Keratinocyte (primary cell): ENCODE results near the gene UPF3B. TPM values are rescaled to one million over a fixed set of nuclear protein-coding genes. Genes with fewer than 3 reads are reported as not detected.
"Not testable (repeated sequence)": the region's sequence is repeated elsewhere in the genome, so short reads cannot be mapped to it uniquely, and the experiment has no call there.

ENCODE experiments used
- DNase-seq: peaks from one replicate; pipeline ENCODE4 v3.0.0-alpha.2; 2011; ENCODE audit warnings: low read depth, missing footprints, low spot score
- FAIRE-seq: peaks from 2 replicates; lab custom pipeline; 2011; peaks lifted over from hg19 to GRCh38; lab: Jason Lieb, UNC
- H2AFZ ChIP-seq: 2 replicates; pipeline ENCODE4 v1.6.0; 2012; ENCODE audit warnings: low read length, control low read depth, inconsistent platforms; ENCODE audit not compliant: control insufficient read depth
- H3K27ac ChIP-seq: 2 replicates; pipeline ENCODE4 v1.5.1; 2011; ENCODE audit warnings: low read length; ENCODE audit not compliant: control insufficient read depth, insufficient read depth
- H3K27me3 ChIP-seq: 3 replicates; pipeline ENCODE4 v1.6.0; 2011; ENCODE audit warnings: low read length; ENCODE audit not compliant: control insufficient read depth, insufficient read depth; ENCODE audit errors: extremely low read depth
- H3K36me3 ChIP-seq, 2 experiments: 2 replicates in 1 of 2; 3 replicates in 1 of 2; pipeline ENCODE4 v1.5.1; 2011; ENCODE audit warnings: low read length in 2 of 2, mild to moderate bottlenecking in 1 of 2; ENCODE audit not compliant: control insufficient read depth in 2 of 2, insufficient read depth in 2 of 2; ENCODE audit errors: extremely low read depth in 1 of 2
- H3K4me1 ChIP-seq: 3 replicates; pipeline ENCODE4 v1.5.1; 2011; ENCODE audit warnings: low read length; ENCODE audit not compliant: control insufficient read depth, insufficient read depth; ENCODE audit errors: extremely low read depth
- H3K4me2 ChIP-seq: 3 replicates; pipeline ENCODE4 v1.6.0; 2011; ENCODE audit warnings: low read depth, low read length; ENCODE audit not compliant: control insufficient read depth, insufficient read depth; ENCODE audit errors: extremely low read depth
- H3K4me3 ChIP-seq, 3 experiments: fragments of 200-600 bp in 1 of 3; sonication (generic) in 1 of 3; 2 replicates in 2 of 3; 3 replicates in 1 of 3; pipeline ENCODE4 v1.5.1; 2011 to 2016; ENCODE audit warnings: low read length in 3 of 3, mild to moderate bottlenecking in 3 of 3, control low read depth in 2 of 3, inconsistent platforms in 1 of 3, low read depth in 1 of 3, mixed read lengths in 1 of 3, mixed run types in 1 of 3, moderate library complexity in 1 of 3; ENCODE audit not compliant: control insufficient read depth in 2 of 3, insufficient read depth in 2 of 3; ENCODE audit errors: extremely low read depth in 1 of 3
- H3K79me2 ChIP-seq: 2 replicates; pipeline ENCODE4 v1.6.0; 2012; ENCODE audit warnings: low read length; ENCODE audit not compliant: control insufficient read depth, insufficient read depth
- H3K9ac ChIP-seq: 3 replicates; pipeline ENCODE4 v1.6.0; 2011; ENCODE audit warnings: low read length; ENCODE audit not compliant: control insufficient read depth, insufficient read depth; ENCODE audit errors: extremely low read depth
- H3K9me1 ChIP-seq: 3 replicates; pipeline ENCODE4 v1.6.0; 2011; ENCODE audit warnings: low read length; ENCODE audit not compliant: control insufficient read depth, insufficient read depth; ENCODE audit errors: extremely low read depth
- H3K9me3 ChIP-seq: 2 replicates; pipeline ENCODE4 v1.5.1; 2012; ENCODE audit warnings: low read depth, low read length; ENCODE audit not compliant: control insufficient read depth
- H4K20me1 ChIP-seq: 3 replicates; pipeline ENCODE4 v1.6.0; 2011; ENCODE audit warnings: low read length; ENCODE audit not compliant: control insufficient read depth, insufficient read depth; ENCODE audit errors: extremely low read depth
- EZH2 ChIP-seq: IDR thresholded peaks from one replicate; pipeline ENCODE4 v1.6.1; 2012; ENCODE audit warnings: inconsistent platforms, mild to moderate bottlenecking, low read length, moderate library complexity
- dilution Hi-C: fragments of 300-500 bp; cut with MboI; formaldehyde crosslinking; loops from one replicate; pipeline ENCODE4 v1.7.0; 2020; ENCODE audit warnings: low sequenced_read_pairs; ENCODE audit not compliant: extremely low pct_ligation_motif_present
- polyA plus RNA-seq, 5 experiments: library from polyadenylated mRNA; depleted of rRNA in 3 of 5; stranded (reverse) in 3 of 5; stranded (forward) in 1 of 5; unstranded in 1 of 5; fragments of >200 nt; gene quantifications; 1 replicate in 1 of 5; 2 replicates in 3 of 5; 3 replicates in 1 of 5; pipeline versions ENCODE4 v1.2.1 to v1.2.3, GENCODE V29; 2011 to 2012; ENCODE audit warnings: missing spikeins in 2 of 5, low read depth in 1 of 5, low replicate concordance in 1 of 5
- TF ChIP-seq, protein P1 (sequence below), 3 experiments: IDR thresholded peaks in 1 of 3; conservative IDR thresholded peaks in 1 of 3; optimal IDR thresholded peaks in 1 of 3; 2 replicates in 2 of 3; 3 replicates in 1 of 3; pipeline versions ENCODE3 to v1.5.1; 2011; ENCODE audit warnings: low read length in 3 of 3, mild to moderate bottlenecking in 3 of 3, moderate library complexity in 2 of 3, control low read depth in 1 of 3, inconsistent platforms in 1 of 3; ENCODE audit not compliant: insufficient read depth in 2 of 3; ENCODE audit errors: extremely low read depth in 1 of 3

UPF3B gene
- polyA plus RNA-seq, 1 donor (not counting 4 experiments of a cell fraction or from before 2014, with no cell fraction given) = 9.5 TPM

DNA sequence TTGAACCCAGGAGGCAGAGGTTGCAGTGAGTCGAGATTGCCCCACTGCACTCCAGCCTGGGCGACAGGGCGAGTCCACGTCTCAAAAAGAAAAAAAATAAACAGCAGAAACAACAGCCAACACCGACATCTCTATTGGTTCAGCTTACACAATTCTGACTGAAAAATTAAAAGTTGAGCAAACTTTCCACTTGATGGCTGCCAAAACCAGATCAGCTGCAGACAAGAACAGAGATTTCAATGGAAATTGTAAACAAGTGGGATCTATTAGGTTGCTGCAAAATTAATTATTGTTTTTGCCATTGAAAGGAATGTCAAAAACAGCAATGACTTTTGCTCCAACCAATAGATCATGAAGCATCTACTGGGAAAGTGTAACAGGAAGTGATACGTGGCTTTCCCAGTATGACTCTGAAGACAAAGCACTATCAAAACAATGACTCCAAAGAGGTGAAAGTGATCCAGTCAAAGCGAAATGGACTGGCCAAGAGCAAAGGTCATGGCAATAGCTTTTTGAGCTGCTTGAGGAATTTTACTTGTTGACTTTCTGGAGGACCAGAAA is 26.3 kb downstream of the UPF3B start:
- Histone ChIP-seq H3K9ac (no peak overlapping the region), H4K20me1 (no peaks in the 10 kb centered on the region), H3K9me3 (no peaks in the 10 kb centered on the region), H3K4me3 (no peak overlapping the region), H3K36me3 (no peaks in the 10 kb centered on the region), H2AFZ (no peak overlapping the region), H3K27me3 (no peaks in the 10 kb centered on the region), H3K27ac (no peak overlapping the region), H3K79me2 (no peaks in the 10 kb centered on the region), H3K4me1 (no peaks in the 10 kb centered on the region), H3K4me2 (no peak overlapping the region), H3K9me1 (no peaks in the 10 kb centered on the region)
- no peak for DNase-seq
- FAIRE-seq = no peak
- TF ChIP-seq, protein P1, sequence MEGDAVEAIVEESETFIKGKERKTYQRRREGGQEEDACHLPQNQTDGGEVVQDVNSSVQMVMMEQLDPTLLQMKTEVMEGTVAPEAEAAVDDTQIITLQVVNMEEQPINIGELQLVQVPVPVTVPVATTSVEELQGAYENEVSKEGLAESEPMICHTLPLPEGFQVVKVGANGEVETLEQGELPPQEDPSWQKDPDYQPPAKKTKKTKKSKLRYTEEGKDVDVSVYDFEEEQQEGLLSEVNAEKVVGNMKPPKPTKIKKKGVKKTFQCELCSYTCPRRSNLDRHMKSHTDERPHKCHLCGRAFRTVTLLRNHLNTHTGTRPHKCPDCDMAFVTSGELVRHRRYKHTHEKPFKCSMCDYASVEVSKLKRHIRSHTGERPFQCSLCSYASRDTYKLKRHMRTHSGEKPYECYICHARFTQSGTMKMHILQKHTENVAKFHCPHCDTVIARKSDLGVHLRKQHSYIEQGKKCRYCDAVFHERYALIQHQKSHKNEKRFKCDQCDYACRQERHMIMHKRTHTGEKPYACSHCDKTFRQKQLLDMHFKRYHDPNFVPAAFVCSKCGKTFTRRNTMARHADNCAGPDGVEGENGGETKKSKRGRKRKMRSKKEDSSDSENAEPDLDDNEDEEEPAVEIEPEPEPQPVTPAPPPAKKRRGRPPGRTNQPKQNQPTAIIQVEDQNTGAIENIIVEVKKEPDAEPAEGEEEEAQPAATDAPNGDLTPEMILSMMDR (optimal IDR thresholded peaks at IDR 0.05 in 1 of 3, IDR thresholded peaks at IDR 0.05 in 1 of 3, conservative IDR thresholded peaks at IDR 0.05 in 1 of 3; ENCODE audit: extremely low read depth in 1 of 3, insufficient read depth in 2 of 3, low read length in 3 of 3) = no peak
- no peak for TF ChIP-seq EZH2
- dilution Hi-C loops = no loop called here

DNA sequence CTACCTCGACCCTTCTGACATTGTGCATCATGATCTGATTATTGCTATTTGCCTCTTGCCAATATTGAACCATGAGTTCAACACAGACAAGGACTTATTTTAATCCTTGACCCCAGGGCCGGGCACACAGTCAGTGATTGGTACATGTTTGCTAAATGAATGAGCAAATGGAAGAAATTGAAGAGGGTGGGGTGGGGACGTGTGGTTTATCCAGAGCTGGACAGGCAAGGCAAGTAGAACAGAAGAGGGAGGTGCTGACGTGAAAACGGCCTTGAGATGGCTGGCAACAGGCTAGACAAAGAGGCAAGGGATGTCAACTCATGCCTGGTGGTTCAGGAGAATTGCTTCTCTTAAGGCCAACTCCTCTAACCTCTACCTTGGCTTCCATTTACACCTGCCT is 28.5 kb downstream of the UPF3B start:
- H4K20me1 ChIP-seq, FAIRE-seq, dilution Hi-C loops, H3K36me3 ChIP-seq, H3K79me2 ChIP-seq, H3K27me3 ChIP-seq, H3K4me1 ChIP-seq, H3K9ac ChIP-seq, H3K4me2 ChIP-seq, H3K9me1 ChIP-seq, H3K9me3 ChIP-seq, H3K4me3 ChIP-seq, H2AFZ ChIP-seq, DNase-seq, H3K27ac ChIP-seq: not testable (repeated sequence)

DNA sequence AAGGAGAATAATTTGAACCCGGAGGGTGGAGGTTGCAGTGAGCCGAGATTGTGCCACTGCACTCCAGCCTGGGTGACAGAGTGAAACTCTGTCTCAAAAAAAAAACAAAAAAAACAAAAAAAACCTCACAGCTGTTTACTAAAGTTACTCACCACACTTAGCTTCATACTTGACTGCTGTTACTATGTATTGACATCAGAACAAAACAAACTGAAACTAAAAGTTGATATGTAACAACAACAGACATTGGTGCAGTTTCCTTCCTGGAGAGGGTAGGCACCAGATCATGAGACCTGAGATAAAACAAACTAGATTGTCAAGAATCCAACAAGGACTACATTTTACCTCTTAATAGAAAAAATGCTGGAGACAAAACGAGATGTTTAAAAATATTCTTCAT is 31.1 kb downstream of the UPF3B start:
- H3K36me3 ChIP-seq, H3K9me3 ChIP-seq, H3K27me3 ChIP-seq, H2AFZ ChIP-seq, H3K4me1 ChIP-seq, H3K4me3 ChIP-seq, DNase-seq, H3K79me2 ChIP-seq, H3K4me2 ChIP-seq, dilution Hi-C loops, H3K27ac ChIP-seq, H3K9me1 ChIP-seq, FAIRE-seq, H4K20me1 ChIP-seq, H3K9ac ChIP-seq: not testable (repeated sequence)
